LNCAP (cell line): Measurements from ENCODE around the gene ABCC3.

ENCODE experiments used
- TF ChIP-seq, protein P1 (sequence below): fragments of 450-650 bp; IDR thresholded peaks from 2 replicates; pipeline ENCODE4 v1.5.1; 2017; ENCODE audit warnings: mild to moderate bottlenecking

The ABCC3 gene, protein sequence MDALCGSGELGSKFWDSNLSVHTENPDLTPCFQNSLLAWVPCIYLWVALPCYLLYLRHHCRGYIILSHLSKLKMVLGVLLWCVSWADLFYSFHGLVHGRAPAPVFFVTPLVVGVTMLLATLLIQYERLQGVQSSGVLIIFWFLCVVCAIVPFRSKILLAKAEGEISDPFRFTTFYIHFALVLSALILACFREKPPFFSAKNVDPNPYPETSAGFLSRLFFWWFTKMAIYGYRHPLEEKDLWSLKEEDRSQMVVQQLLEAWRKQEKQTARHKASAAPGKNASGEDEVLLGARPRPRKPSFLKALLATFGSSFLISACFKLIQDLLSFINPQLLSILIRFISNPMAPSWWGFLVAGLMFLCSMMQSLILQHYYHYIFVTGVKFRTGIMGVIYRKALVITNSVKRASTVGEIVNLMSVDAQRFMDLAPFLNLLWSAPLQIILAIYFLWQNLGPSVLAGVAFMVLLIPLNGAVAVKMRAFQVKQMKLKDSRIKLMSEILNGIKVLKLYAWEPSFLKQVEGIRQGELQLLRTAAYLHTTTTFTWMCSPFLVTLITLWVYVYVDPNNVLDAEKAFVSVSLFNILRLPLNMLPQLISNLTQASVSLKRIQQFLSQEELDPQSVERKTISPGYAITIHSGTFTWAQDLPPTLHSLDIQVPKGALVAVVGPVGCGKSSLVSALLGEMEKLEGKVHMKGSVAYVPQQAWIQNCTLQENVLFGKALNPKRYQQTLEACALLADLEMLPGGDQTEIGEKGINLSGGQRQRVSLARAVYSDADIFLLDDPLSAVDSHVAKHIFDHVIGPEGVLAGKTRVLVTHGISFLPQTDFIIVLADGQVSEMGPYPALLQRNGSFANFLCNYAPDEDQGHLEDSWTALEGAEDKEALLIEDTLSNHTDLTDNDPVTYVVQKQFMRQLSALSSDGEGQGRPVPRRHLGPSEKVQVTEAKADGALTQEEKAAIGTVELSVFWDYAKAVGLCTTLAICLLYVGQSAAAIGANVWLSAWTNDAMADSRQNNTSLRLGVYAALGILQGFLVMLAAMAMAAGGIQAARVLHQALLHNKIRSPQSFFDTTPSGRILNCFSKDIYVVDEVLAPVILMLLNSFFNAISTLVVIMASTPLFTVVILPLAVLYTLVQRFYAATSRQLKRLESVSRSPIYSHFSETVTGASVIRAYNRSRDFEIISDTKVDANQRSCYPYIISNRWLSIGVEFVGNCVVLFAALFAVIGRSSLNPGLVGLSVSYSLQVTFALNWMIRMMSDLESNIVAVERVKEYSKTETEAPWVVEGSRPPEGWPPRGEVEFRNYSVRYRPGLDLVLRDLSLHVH (N-terminal part only)

DNA sequence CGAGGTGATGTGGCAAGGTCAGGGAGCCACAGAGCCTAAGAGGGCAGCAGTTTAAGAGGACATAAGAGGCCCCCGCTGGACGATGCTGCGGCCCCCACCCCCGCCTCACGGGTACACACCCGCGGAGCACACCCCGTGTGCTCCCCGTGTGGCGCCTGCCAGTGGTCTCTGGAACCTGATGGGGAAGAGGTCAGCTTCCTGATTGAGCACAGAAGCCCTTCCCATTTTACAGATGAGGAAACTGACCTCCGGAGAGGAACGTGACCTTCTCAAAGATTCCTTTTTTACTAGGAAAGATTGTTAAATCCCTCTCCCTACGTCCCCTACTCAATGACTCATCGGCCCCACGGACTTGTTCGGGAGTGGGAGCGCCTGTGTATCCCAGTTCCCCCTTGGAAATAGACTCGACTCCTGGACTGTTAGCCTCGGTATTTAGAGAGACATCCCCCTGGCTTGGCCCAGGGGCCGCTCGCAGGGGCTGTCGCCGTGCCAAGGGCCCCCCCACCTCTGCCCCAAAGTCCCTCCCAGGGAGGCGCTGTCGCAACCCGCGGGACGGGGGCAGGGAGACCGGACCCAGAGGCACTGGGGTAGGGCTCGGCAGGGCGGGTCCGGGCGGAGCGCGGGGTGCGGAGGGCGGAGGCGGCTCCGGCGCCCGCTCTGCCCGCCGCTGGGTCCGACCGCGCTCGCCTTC is at the start of gene ABCC3:
Gene ABCC3, plus strand, starts transcription at position 658 of the 691 bp plus-strand sequence. CDS start 56 bp downstream, outside the sequence.
- TF ChIP-seq, protein P1, sequence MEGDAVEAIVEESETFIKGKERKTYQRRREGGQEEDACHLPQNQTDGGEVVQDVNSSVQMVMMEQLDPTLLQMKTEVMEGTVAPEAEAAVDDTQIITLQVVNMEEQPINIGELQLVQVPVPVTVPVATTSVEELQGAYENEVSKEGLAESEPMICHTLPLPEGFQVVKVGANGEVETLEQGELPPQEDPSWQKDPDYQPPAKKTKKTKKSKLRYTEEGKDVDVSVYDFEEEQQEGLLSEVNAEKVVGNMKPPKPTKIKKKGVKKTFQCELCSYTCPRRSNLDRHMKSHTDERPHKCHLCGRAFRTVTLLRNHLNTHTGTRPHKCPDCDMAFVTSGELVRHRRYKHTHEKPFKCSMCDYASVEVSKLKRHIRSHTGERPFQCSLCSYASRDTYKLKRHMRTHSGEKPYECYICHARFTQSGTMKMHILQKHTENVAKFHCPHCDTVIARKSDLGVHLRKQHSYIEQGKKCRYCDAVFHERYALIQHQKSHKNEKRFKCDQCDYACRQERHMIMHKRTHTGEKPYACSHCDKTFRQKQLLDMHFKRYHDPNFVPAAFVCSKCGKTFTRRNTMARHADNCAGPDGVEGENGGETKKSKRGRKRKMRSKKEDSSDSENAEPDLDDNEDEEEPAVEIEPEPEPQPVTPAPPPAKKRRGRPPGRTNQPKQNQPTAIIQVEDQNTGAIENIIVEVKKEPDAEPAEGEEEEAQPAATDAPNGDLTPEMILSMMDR = no peak

DNA sequence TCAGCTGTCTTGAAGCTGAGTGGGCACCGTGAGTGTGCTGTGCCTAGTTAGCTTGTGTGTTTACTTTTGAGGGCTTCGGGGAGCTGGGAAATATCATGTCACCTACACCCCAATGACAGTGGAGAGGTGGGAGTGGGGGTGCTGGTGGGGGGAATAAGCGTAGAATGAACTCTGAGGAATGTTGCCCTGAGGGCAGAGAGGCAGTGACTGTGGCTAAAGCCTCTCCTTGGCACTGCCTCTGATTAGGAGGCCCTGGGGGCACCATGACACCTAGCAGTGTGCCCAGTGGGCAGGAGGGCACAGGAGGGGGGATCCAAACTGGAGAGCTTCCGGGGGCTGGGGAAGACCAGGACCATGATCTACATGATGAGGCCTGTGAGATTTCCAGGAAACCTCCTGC is 49.3 kb upstream of the ABCC3 start:
- TF ChIP-seq, protein P1 = no peak

DNA sequence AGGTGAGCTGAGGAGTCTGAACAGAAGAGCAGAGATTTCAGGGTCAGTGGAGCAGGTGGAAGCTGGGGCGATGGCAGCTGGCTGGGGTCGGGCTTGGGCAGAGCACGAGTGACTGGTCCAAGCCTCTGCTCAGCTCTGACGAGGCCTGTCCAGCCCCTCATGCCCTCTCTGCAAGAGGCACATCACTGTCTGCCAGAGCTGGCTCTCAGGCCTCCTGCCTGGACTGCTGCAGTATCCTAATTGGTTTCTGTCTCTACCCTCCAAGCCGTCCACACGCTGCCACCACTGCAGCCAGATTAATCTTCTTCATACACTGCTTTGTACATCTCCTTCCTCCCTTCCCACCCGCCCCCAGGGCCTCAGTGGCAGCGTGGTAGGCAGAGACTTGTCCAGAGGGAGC is 48.8 kb upstream of the ABCC3 start:
- TF ChIP-seq, protein P1 = no peak

DNA sequence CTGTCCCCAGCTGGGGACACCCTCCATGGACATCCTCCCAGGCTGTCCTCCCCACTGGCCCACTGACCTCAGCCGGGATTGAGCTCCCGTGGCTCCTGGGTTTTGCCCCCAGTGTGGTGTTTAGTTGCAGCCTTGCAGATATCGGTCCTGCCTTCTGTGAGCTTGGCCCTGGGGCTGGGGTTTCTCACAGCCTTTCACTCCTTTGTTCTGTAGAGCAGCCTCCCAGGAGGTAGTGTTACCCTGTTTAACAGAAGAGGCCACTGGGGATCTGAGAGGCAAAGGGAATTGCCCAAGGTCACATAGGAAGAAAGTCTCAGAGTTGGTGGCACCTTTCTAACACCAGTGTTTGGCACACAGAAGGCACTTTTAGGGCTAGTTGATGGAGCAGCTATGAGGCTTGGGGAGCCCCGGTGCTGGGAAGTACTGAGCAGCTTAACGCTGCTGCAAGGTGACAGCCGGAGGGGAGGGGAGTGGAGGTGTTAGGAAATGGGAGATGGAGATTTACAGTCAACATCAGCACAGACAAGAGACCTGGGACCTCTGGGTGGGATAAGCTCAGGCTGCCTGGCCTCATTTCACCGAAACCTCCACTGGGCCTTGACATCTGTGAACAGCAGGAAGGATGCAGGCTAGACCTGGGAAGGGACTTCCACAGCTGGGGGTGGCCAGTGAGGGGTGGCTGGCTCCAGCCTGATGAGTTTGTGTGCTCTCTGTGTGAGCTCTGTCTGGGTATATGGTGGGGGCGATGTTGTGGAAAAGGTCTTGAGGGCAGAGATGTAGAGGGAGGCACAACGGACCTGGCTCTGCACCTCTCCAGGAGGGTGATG is 48.0 kb upstream of the ABCC3 start:
- TF ChIP-seq, protein P1 = no peak

DNA sequence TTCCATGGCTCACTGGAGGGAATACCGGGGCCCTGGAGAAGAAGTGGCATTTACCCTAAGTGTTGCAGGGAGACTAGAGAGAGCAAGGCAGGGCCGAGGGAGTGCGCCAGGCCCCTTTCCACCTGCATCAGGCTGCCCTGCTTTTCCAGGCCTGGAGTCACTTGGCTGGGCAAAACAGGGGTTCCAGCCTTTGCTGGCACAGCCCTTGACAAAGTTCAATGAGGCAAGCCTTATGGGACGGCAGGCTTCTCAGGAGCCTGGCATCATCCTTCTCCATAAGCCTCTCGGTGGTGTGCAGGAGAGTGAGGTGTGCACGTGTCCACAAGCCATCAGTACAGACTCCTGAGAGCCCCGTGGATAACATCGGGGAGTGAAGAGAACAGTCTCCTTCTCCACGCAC is 47.1 kb upstream of the ABCC3 start:
- TF ChIP-seq, protein P1 = no peak

DNA sequence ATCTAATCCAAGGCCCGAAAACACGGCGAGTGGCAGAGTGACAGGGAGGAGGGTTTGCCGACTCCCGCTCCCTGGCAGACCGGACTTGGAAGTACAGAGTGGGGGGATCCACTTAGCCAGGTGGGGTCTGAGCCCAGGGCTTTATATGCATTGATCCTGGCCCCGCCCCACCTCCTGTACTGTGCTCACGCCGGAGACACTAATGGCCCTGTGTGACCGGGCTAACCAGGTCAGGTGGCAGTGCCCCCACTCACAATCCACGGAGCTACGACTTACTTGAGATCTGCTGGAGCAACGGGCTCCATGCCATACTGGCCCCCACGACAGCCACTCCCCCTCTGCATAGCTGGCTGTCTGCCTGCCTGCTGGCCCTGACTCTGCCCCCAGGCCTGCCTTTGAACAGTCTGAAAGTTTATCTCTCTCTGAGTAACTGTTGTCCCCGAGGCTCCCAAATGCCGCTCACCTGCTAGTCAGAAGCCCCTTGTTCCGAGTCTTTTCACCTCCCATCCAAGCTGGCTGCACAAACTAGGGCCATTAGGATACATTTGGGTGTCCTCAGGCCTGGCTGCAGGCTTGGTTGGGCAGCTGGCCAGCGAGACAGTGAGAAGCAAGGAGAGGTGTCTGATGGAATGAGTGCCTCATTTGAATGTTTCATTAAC is 46.2 kb upstream of the ABCC3 start:
- TF ChIP-seq, protein P1 = no peak
